HG02885 (cell line): ENCODE results near the gene SSC5D.

Experiments used
- ATAC-seq: cut with Tn5 transposase; IDR thresholded peaks from one replicate; pipeline ENCODE4 v1.9.1; 2021; ENCODE audit warnings: mild to moderate bottlenecking; ENCODE audit not compliant: unreplicated experiment, poor library complexity

The SSC5D gene

DNA sequence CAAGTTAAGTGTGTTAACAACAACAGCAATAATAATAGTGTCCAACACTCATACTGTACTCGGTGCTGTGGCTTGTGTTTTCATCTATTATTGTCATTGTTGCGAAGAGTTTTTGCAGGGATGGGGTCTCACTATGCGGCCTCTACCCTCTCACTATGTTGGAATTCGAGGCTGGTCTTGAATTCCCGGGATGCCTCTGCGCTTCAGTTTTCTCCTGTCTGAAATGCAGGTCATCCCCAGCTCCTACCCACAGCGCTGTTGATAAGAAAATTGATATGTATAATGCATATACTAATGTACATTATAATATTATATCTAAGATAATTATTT lies 62.0 kb downstream of the SSC5D start:
- no peak for ATAC-seq

DNA sequence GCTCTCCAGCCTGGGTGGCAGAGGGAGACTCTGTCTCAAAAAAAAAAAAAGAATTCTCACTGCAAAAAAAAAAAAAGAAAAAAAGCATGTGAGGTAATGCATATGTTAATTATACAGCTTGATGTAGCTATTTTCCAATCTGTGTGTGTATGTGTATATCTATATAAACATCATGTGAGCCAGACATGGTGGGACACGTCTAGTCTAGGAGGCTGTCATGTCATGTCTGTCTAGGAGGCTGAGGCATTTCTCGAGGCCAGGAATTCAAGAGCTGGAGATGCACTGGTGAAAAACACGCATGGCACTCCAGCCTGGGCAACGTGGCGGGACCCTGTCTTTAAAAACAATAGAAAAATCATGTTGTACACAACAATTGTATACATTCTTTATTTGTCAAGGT lies 64.0 kb downstream of the SSC5D start:
- ATAC-seq, result no peak

DNA sequence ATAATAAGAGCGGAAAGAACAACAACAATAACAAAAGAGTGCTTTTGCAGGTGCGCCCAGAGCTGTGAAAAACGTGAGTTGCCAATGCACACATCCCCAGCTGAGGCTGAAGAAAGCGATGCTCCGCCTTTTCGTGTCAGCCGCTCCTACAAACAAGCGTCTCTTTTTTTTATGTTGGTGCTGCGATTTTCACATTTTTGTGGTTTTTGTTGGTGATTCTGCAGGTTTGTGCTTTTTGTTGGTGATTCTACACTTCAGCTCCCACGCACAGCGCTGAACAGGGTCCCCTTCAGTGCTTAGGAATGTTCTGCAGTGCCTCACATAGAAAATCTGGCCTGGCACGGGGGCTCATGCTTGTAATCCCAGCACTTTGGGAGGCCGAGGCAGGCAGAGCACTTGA lies 64.4 kb downstream of the SSC5D start:
- no peak for ATAC-seq

DNA sequence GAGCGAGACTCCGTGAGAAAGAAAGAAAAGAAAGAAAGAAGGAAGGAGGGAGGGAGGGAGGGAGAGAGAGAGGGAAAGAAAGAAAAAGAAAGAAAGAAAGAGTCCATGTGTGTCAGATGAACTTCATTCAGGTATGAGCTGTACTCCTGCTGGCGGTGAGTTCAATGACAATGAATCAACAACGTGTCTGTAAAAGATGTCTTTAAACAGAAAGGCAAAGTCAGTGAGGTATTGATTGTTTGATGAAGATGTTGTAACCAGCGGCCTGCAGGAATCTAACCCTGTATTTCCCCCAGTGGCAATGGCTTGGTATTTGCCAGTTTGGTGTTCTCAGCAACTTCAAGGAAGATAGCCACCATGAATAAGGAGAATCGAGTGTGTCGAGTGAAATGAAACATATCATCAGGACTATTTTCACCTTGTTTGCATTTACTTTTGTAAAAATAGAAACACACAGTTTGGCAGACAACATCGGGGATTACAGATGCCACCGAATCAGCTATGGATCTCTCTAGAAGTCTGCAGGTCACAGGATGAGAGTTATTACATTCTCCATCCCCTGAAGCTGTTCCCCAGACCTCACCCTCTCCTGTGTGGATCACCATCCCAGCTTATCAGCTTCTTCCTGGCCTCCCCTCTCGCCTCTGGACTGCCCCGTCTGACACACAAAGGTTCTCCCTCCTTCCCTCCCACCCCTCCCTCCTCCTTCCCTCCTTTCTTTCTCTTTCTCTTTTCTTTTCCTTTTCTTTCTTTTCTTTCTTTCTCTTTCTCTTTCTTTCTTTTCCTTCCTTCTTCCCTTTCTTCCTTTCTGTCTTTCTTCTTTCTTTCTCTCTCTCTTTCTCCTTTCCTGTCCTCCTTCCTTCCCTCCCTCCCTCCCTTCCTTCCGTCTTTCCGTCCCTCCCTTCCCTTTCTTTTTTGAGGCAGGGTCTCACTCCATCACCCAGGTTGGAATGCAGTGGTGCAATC lies 65.3 kb downstream of the SSC5D start:
- no peak for ATAC-seq

DNA sequence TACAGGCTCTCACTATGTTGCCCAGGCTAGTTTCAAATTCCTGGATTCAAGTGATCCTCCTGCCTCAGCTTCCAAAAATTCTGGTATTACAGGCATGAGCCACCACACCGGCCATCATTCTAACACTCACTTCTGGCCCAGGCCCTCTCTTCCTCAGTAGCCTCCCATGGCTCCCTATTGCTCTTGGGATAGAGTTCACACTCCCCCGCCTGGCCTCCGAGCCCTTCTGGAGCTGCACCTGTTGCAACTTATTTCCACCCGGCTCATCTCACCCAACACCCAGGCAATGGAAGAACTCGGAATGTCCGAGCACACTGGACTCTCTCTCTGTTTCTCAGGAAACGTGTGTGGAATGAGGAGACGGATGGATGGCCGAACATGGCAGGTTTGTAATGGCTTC lies 66.1 kb downstream of the SSC5D start:
- ATAC-seq, result no peak

DNA sequence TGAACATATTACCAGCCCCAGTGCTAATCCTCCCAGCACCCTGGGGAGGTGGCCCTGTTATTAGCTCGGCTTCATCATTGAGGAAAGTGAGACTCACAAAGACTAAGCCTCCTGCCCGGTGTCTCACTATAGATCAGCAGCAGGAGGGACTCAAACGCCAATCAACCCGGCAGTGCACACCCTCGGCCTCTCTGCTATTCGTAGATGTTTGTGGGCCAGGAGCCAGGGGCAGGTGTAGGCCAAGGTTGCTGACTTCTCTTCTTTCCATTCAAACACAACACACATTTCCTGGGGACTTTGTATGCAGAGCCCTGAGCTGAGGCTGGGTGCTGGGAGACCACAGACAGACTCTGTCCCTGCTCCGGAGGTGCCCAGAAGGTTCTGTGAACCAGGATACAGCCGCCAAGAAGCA lies 66.5 kb downstream of the SSC5D start:
- ATAC-seq, result no peak

DNA sequence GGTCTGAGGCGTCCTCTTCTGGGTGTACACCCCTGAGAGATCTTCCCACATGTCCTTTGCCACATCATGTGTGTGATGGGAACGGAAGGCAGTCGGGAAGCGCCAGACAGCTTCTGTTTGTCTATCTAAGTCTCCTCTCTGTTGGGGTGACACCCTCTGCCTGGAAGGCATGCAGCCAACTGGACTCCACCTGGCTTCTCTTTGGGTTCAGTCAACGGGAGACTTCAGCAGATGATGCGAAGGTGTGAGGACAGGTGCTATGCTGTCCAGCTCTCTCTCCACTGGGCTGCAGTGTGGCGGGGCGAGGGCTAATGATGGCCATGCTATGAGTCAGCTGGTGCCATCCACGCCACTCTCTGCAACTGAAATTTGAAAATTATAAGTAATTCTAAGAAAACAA lies 71.4 kb downstream of the SSC5D start:
- no peak for ATAC-seq

DNA sequence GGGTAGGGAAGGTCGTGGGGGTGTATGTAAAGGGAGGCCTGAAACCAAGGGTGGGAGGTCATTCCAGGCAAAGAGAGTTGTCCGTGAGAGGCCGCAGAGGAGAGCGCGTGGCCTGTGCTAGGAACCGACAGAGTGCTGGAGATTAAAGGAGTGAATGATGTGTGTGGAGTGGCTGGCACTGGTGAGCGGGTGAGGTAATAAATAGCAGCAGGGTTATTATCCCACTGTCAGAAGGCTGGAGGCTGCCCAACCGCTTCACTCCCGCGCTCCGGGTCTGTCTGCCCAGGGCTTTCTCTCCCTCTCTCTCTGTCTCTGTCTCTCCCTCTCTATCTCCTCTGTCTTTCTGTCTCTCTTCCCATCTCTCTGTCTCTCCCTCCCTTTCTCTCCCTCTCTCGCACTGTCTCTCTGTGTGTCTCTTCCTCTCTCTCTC lies 75.0 kb downstream of the SSC5D start:
- ATAC-seq, result no peak

DNA sequence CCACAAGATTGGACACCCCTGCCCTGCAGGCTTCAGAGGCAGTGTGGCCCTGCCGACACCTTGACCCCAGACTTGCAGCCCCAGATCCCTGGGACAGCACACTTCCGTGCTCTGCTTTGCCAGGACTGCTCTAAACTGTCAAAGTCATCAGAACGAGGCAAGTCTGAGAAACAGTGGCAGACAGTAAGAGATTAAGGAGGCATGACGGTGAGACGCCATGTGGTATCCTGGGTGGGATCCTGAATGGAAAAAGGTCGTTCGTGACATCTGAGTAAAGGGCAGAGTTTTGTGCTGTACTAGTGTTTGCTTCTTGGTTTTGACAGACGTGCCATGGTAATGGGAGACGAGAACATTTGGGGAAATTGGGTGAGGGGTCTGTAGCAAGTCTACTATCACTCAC lies 78.6 kb downstream of the SSC5D start:
- ATAC-seq, result no peak

DNA sequence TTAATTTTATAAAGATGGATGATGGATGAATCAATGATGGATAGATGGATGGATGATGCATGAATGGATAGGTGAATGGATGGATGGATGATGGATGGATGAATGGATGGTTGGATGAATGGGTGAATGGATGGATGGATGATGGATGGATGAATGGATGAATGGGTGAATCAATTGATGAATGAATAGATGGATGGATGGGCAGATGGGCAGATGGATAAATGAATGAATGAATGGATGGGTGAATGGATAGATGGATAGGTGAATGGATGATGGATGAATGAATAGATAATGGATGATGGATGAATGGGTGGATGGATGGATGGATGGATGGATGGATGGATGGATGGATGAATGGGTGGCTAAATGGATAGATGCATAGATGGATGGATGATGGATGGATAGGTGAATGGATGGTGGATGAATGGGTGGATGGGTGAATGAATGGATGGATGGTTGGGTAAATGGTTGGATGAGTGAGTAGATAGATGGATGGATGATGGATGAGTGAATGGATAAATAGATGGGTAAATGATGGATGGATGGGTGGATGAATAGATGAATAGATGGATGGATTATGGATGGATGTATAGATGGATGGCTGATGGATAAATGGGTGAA lies 79.6 kb downstream of the SSC5D start:
- no peak for ATAC-seq
